Body of pancreas (tissue), 4 donors: ENCODE data around the gene CLDN12. TPM values are rescaled to one million over a fixed set of nuclear protein-coding genes. Genes with fewer than 3 reads are reported as not detected.

Experiments used
- ATAC-seq: fragments of 150-250 bp; one replicate; pipeline ENCODE4 v1.9.1; 2016
- DNase-seq, 4 donors: peaks; one replicate each; pipeline ENCODE4 v3.0.0-alpha.2; 2019
- H3K27ac ChIP-seq, 4 donors: fragments of 200-600 bp; sonication (generic); 1 replicate in 3 of 4; 2 replicates in 1 of 4; pipeline versions ENCODE4 v1.5.1 to v1.6.1; 2016 to 2019; ENCODE audit warnings: mild to moderate bottlenecking in 1 of 4, mixed read lengths in 1 of 4, moderate library complexity in 1 of 4
- H3K27me3 ChIP-seq, 2 donors: fragments of 200-600 bp; sonication (generic); one replicate each; pipeline ENCODE4 v1.6.0; 2016; ENCODE audit warnings: mild to moderate bottlenecking in 1 of 2
- H3K36me3 ChIP-seq, 2 donors: fragments of 200-600 bp; sonication (generic); replicated peaks in 1 of 2; 2 replicates each; pipeline ENCODE4 v1.5.1; 2016; ENCODE audit warnings: low read depth in 2 of 2; ENCODE audit not compliant: insufficient read depth in 1 of 2
- H3K4me1 ChIP-seq: fragments of 200-600 bp; sonication (generic); one replicate; pipeline ENCODE4 v1.6.0; 2016
- H3K4me3 ChIP-seq, 2 donors: fragments of 200-600 bp; sonication (generic); 1 replicate in 1 of 2; 2 replicates in 1 of 2; pipeline ENCODE4 v1.5.1; 2016 to 2019
- H3K9me3 ChIP-seq, 3 donors: fragments of 200-600 bp; sonication (generic); 1 replicate in 2 of 3; 2 replicates in 1 of 3; pipeline ENCODE4 v1.5.1; 2016
- POLR2A ChIP-seq, 3 donors: fragments of 450-650 bp; IDR thresholded peaks; one replicate each; pipeline ENCODE4 v1.6.1; 2016; ENCODE audit warnings: antibody characterized with exemption in 3 of 3, mild to moderate bottlenecking in 2 of 3
- WGBS, 2 donors: methylation state at CpG; one replicate each; pipeline ENCODE4 v1.1.5; 2017; 5-methylcytosine and 5-hydroxymethylcytosine counted together
- intact Hi-C: fragments of 100-400 bp; cut with DNase I; formaldehyde crosslinking; loops from one replicate; pipeline ENCODE4 v1.15.1; 2023
- total RNA-seq, 2 donors: library from RNA; depleted of rRNA; stranded (reverse); fragments of >200 nt; gene quantifications; one replicate each; pipeline ENCODE4 v1.1.0, GENCODE V29; 2016
- TF ChIP-seq, protein P1 (sequence below), 7 experiments: fragments of 450-650 bp in 4 of 7; fragments of 200-600 bp in 3 of 7; sonication (generic) in 3 of 7; IDR thresholded peaks; one replicate each; pipeline ENCODE4 v1.5.1; 2016 to 2019; ENCODE audit warnings: antibody characterized with exemption in 7 of 7

The CLDN12 gene
- total RNA-seq, 2 donors from 2014 or later, result 18.1 to 25.2 TPM

DNA sequence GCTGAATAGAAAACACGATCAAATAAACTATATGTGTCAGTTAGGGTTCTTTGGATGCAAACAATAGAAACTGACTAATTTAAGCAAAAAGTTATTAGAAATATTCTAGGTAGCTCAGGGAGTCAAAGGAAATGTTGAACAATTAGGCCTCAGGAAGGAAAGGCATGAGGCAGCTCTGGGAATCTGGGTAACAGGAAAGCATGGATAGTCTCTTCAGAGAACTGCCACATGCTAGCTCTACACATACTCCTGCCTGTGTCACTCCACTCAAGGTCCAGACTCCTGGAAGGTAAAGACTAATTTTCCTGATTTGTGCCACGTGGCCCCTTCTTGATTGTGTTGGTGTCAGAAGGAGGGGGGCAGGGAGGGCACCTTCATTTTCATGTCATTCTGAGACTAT is 42.4 kb downstream of the CLDN12 start:
- H3K27ac ChIP-seq, result no peak overlapping the region
- no peaks in the 10 kb centered on the region for H3K9me3 ChIP-seq
- DNase-seq, result no peak
- H3K4me3 ChIP-seq, result no peak overlapping the region
- H3K27me3 ChIP-seq, result no peaks in the 10 kb centered on the region
- ATAC-seq, result no peak
- 55 to 58% methylated on average over 2 of the region's 2 CpGs for WGBS, 2 donors
- no peaks in the 10 kb centered on the region for H3K36me3 ChIP-seq
- H3K4me1 ChIP-seq, result no peaks in the 10 kb centered on the region
- intact Hi-C loops, result no loop called here
- TF ChIP-seq, protein P1, sequence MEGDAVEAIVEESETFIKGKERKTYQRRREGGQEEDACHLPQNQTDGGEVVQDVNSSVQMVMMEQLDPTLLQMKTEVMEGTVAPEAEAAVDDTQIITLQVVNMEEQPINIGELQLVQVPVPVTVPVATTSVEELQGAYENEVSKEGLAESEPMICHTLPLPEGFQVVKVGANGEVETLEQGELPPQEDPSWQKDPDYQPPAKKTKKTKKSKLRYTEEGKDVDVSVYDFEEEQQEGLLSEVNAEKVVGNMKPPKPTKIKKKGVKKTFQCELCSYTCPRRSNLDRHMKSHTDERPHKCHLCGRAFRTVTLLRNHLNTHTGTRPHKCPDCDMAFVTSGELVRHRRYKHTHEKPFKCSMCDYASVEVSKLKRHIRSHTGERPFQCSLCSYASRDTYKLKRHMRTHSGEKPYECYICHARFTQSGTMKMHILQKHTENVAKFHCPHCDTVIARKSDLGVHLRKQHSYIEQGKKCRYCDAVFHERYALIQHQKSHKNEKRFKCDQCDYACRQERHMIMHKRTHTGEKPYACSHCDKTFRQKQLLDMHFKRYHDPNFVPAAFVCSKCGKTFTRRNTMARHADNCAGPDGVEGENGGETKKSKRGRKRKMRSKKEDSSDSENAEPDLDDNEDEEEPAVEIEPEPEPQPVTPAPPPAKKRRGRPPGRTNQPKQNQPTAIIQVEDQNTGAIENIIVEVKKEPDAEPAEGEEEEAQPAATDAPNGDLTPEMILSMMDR (IDR thresholded peaks at IDR 0.05), result no peak
- no peak for TF ChIP-seq POLR2A (IDR thresholded peaks at IDR 0.05)

DNA sequence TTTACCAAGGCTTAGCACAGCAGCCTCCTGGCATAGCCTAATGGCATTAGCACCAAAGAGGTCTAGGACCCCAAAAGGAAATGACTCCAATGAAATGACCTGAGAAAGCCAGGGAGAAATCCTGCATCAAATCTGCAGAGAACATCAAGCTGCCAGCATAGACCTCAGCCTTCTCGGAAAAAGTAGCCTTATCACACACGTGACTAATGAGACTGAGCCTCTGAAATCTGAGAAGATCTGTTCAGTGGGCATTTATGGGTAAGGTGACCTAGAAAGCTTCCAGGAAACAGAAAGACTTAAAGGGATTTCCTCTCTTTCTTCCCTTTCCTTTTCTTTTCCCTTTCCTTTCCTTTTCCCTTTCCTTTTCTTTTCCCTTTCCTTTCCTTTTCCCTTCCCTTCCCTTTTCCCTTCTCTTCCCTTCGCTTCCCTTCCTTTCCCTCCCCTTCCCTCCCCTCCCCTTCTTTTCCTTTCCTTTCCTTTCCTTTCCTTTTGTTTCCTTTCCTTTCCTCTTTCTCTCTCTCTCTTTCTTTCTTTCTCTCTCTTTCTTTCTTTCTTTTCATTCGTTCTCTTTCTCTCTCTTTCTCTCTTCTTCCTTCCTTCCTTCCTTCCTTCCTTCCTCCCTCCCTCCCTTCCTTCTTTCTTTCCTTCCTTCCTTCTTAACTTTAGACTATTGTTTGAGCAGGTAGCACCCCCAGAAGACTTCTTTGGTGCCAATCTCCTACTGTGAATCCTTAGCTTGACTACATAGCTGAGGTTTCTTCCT is 43.1 kb downstream of the CLDN12 start:
- no peaks in the 10 kb centered on the region for H3K9me3 ChIP-seq
- ATAC-seq (no peak), DNase-seq (no peak)
- intact Hi-C loops, result no loop called here
- H3K4me1 ChIP-seq, result no peaks in the 10 kb centered on the region
- no peaks in the 10 kb centered on the region for H3K27me3 ChIP-seq
- H3K36me3 ChIP-seq, result no peaks in the 10 kb centered on the region
- WGBS, 2 donors, result 52 to 57% methylated on average over 4 of the region's 4 CpGs
- no peak overlapping the region for H3K27ac ChIP-seq
- no peak overlapping the region for H3K4me3 ChIP-seq
- TF ChIP-seq POLR2A (IDR thresholded peaks at IDR 0.05), result no peak
- TF ChIP-seq, protein P1 (IDR thresholded peaks at IDR 0.05), result no peak

DNA sequence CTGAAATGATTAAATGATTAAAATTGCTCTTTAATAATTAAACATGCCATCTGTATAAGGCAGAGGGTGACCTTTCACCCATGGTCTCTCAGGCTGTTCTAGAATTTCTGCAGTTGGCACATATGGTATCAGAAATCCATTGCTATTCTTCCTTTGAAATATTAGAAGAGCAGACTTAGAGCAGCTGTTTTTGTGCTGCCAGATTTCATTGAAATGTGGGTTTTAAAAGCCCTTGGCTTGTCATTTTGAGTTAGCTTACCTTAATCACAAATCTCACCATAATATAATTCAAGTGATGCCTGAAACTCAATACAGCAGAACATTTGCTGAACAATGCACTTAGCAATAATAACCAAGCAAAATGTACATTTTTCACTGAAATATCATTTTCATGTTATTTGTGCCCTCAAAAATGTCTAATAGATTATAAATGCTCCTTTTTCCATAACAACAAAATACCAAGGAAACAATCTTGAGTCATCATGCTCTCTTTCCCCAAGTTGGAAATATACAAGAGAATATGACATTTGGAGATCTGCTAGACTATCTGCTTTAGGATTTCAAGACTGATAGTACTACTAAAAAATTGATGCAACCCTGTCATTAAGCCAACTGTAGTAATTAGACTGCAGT is 50.1 kb downstream of the CLDN12 start:
- intact Hi-C loops, result no loop called here
- no peak for ATAC-seq

DNA sequence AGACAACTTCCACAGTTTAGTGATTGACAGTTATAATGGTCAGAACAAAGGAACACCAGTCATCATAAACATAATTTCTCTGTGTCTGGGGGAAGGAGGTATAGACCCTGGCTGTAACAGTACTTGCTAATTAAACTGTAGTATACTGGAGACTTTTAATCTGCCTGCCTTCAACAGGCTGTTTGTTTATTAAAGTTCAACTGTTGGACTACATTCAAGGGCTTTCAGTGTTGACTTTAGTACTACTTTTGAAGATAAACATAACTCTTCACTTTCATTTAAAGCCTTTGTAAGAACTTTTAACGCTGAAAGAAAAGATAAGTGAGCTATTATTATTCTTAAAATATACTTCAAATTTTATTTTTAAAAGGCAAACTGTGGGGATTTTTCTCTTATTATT is 50.7 kb downstream of the CLDN12 start:
- Histone ChIP-seq H3K4me3 (no peak overlapping the region), H3K36me3 (no peaks in the 10 kb centered on the region), H3K4me1 (peaks cover 23% of the 10 kb centered on the region), H3K27ac (no peak overlapping the region), H3K9me3 (no peaks in the 10 kb centered on the region), H3K27me3 (no peaks in the 10 kb centered on the region)
- ATAC-seq (peak; percentile 52), DNase-seq (no peak)
- TF ChIP-seq, protein P1 (IDR thresholded peaks at IDR 0.05), result no peak
- no peak for TF ChIP-seq POLR2A (IDR thresholded peaks at IDR 0.05)
- 9 to 16% methylated on average over 1 of the region's 1 CpG for WGBS, 2 donors
- intact Hi-C loops, result no loop called here

More for the DNA sequence above, 50.1 kb downstream of the CLDN12 start:
- no peaks in the 10 kb centered on the region for H3K9me3 ChIP-seq
- no peak for TF ChIP-seq POLR2A (IDR thresholded peaks at IDR 0.05)
- H3K27ac ChIP-seq, result no peak overlapping the region
- H3K4me1 ChIP-seq, result peaks cover 23% of the 10 kb centered on the region
- DNase-seq, result no peak
- H3K4me3 ChIP-seq, result no peak overlapping the region
- H3K36me3 ChIP-seq, result no peaks in the 10 kb centered on the region
- no peaks in the 10 kb centered on the region for H3K27me3 ChIP-seq

DNA sequence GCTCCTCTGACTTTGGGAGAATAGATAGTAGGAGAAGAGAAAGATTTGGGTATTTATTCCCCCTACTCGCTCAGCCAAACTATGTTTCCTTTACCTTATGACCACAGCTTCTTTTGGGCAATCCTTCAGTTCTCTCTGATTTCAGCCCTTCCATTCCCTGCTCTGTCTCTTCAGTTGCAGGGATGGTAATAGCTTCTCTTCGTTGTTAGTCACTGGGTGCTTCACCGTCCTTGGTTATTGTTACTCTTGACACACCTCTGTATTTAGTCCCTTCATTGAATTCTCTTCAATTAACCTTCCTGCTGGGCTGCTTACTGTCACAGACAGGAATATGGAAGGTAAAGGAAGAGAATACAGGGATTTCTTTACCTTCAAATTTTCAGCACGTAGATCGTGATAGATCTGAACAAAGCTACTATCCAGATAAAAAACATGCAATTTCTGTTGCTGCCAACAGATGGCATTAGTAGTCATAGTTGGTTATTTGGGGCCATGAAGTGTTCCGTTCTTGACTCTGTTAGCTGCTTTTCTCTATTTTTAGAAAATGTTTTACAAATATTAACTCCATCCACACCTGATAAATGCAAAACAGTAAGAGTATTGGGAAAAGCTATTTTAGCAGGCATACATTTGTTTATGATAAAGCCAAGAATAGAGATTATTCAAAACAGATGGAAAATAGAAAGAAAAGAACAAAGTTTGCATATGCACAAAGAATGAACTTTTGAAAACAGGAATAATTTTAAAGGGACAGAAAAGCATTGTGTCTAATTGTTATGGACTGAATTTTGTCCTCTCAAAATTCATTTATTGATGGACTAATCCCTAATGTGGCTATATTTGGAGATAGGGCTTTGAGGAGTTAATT is 52.1 kb downstream of the CLDN12 start:
- H3K9me3 ChIP-seq, result no peaks in the 10 kb centered on the region
- no peak overlapping the region for H3K27ac ChIP-seq
- H3K4me3 ChIP-seq, result no peak overlapping the region
- no peaks in the 10 kb centered on the region for H3K27me3 ChIP-seq
- ATAC-seq, result peak; percentile 85
- TF ChIP-seq POLR2A (IDR thresholded peaks at IDR 0.05), result no peak
- TF ChIP-seq, protein P1 (IDR thresholded peaks at IDR 0.05), result peak; percentile 38 to 71 (median 57)
- 23 to 25% methylated on average over 6 of the region's 6 CpGs for WGBS, 2 donors
- H3K36me3 ChIP-seq, result no peaks in the 10 kb centered on the region
- H3K4me1 ChIP-seq, result peaks cover 23% of the 10 kb centered on the region
- DNase-seq, result peak in 1 of 4 donors; percentile 38
- intact Hi-C loops, result no loop called here
